H4 (cell line): Measurements from ENCODE around the gene ZFPM1. TPM values are rescaled to one million over a fixed set of nuclear protein-coding genes. Genes with fewer than 3 reads are reported as not detected.
A peak's percentile ranks its signal among the peaks of the same experiment; 100 is the strongest.
"Not testable (repeated sequence)": the region's sequence is repeated elsewhere in the genome, so short reads cannot be mapped to it uniquely, and the experiment has no call there.

Experiments used
- DNase-seq: peaks from one replicate; pipeline ENCODE4 v3.0.0-alpha.2; 2015; ENCODE audit warnings: low spot score
- total RNA-seq: library from RNA; depleted of rRNA; stranded (reverse); fragments of >200 nt; shearing (Covaris generic); gene quantifications from 2 replicates; pipeline ENCODE4 v1.2.3, GENCODE V29; 2014

Gene ZFPM1
- total RNA-seq, 1 experiment from 2014 or later = 0.29 TPM

DNA sequence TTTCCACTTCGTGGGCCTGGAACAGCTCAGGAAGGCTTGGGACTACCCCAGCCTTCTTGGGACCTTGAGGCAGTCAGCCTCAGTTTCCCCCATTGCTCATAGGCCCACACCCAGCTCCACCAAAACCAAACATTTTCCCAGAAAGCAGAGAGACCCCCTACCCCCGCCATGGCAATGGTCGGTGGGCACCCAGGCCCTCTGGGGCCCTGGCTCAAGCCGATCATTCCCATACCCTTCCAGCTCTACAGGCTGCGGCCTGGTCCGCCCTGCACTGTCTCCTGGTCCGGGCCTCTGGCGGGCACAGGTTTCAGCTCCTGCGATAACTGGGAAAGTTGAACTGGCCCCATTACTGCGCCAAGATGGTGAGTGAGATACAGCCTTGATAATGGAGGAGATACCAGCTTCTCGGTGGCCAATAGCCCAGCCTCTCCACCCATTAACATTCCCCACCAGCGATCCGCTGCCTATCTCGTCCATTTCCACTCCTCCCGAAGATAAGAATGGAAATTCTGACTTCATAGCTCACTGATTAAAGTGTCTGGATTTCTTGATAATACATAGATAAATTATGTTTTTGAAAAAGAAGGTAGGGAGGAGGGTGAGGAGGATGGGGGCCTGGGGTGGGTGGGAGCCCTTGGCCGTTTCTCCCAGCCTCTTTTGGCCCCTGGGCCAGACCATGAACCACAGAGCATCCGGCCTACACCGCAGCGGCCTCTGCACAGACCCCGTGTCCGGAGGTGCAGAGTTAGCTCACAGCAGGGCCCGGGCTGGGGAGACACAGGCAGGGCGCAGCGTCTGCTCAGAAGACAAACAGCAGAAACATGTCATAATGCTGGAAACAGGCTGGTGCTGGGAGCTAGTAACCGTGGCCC, 11.6 kb downstream of the ZFPM1 start:
- DNase-seq = no peak

DNA sequence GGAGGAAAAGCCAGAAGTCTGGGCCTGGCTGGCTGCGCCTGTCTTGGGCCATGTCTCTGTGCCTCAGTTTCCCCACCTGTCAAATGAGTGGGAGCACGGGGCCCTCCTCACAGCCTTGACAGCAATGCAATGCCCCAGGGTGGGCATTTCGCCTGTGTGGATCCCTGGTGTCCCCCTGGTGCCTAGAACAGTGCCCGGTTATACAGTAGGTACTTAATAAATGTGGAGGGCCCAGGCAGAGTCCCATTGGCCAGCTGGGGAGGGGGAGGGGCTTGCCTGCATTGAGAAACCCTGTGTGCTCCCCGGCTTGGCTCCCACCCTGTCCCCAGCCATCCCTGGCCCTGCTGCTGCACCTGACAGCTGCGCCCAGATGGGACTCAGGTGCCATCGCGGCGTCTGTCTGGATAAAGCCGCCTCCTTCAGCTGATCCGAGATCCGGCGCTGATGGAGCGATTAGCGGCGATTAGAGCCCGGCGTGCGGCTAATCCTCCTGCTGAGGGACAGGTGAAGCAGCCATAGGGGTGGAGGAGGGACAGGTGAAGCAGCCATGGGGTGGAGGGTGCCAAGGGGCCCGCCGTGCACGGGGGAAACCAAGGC, 12.4 kb downstream of the ZFPM1 start:
- DNase-seq = no peak

DNA sequence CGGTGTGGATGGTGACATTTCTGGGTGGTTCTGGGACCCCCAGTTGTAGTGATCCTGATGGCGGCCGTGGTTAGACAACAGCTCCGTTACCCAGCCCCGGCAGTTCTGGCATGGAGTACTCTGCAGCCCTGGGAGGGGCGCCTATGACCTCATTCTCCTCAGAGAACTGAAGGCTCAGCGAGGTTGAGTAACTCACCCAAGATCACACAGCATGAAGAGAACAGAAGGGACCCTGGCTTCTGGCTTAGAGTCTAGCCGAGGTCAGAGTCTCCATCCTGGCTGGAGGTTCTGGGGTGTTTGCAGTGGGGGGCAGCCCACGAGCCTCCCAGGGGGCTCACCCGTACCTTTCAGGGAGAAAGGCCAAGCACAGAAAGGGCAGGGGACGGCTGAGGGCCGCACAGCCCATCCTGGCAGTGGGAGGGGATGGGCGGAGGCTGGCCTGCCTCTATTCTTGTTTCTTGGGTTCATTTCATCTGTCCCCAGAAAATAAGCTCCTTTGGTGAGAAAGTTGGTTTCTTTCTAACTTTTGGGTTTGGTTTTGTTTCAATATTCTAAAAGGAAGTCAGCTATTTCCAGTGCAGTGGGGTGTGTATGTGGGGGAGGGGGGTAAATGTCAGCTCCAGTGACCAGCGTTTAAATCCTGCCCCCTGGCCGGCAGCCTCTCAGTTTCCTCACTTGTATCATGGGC, 13.2 kb downstream of the ZFPM1 start:
- DNase-seq = no peak

DNA sequence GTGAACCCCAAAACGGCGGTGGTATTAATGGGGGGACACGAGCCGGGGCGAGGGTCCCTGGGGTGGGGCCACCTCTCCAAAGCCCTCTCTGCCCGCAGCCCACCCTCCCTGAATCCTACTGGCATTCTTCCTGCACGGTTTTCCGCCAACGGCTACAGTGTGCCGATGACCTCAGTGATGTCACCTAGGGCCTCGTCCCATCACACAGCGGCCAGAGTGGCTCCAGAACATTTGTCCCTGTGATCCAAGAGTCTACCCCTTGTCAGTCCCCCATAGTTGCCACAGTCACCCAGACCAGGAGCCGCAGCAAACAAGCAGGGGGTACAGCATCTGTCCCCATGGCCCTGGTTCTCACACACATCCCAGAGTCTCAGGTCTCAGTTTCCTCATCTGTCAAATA, 13.9 kb downstream of the ZFPM1 start:
- no peak for DNase-seq

DNA sequence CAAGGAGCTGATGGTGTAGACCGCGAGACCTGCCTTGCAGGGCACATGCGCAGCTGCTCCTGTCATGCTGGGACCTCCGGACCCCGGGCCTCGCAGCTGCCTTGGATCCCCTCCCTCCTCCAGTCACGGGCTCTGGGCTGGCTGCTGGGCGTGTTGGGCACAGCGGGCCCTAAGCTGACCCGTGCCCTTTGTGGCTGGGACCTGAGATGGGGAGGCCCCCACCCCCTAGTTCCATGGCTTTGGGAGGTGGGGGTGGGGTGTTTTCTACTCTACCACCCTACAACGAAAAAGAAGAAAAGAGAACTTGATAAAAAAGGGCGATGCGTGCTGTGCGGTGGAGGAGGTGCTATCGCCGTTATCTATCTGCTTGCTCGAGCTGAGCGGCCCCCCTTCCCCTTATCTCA, 14.5 kb downstream of the ZFPM1 start:
- DNase-seq = no peak

DNA sequence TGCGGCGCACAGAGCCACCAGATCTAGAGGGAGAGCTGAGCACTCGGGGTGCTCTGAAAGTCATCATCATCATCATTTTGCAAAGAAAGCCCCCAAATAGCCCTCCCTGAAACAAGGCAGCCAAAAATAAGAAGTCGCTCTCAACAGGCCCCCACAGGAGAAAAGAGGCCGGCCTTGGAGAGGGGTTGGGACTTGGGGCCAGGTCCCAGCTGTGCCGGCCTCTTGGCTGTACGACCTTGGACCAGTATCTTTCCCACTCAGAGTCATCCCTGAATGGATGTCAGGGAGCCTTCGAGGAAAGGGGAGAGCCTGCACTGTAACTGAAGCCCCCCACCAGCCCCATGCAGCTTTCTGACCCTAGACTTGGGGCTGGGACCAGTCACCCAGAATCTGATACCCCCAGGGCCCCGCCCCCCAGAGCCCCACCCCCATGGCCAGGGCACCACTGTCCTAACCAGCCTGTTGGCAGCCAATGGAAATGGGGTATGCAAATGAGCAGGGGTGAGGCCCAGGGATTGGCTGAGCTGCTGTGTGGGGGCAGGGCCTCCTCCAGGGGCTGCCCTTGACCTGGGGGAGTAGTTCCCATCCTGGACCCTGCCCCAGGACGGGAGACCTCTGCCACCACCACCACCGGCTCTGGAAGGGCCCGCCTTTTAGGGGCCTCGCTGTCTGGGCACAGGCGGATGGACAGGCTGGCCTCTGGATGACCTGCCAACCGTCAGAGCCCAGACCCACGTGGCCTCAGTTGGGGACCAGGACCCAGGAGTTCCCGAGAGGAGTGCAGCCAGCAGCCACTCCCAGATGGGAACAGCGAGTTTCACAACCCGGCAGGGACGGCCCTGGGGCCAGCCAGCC, 15.4 kb downstream of the ZFPM1 start:
- peak; percentile 49 for DNase-seq

DNA sequence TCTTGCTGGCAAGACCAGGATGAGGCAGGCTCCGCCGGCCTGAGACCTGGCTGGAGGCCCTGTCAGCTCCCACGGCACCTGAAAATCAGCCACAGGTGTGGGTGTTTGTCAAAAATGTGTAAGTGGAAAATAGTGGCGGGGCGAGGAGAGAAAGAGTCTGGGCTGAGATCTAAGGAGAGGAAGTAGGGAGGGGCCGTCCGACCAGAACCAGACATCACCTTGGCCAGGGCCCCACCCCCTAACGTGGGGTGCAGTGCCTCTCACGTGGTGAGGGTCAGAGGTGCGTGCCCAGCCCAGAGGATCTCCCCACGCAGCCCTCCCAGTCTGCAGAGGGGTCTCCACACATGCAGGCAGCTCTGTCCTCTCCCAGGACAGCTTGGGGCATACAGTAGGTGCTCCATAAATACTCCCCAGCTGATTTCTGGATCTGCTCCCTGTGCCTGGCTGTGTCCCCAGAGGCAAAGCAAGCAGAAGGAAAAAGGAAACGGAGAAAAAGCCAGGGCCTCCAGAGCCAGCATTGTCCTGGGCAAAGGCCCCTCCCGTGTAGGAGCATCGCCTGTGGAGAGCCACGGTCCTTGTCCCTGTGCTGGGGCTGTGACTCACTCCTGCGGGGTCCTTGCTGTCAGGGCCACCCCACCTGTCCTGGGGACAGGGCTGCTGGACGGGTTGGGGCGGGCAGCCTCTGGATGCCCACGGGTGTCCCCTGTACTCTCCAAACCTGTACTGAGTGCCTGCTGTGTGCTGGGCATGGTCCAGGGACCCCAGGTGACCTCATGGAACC, 16.7 kb downstream of the ZFPM1 start:
- DNase-seq = no peak

DNA sequence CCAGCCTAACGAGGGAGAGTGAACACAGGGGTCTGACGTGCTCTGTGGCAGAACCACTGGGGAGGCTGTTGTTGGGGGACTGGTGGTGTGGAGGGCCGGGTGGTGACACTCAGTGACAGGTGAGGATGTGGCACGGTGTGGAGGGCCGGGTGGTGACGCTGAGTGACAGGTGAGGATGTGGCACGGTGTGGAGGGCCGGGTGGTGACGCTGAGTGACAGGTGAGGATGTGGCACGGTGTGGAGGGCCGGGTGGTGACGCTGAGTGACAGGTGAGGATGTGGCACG, 17.3 kb downstream of the ZFPM1 start:
- DNase-seq = not testable (repeated sequence)

DNA sequence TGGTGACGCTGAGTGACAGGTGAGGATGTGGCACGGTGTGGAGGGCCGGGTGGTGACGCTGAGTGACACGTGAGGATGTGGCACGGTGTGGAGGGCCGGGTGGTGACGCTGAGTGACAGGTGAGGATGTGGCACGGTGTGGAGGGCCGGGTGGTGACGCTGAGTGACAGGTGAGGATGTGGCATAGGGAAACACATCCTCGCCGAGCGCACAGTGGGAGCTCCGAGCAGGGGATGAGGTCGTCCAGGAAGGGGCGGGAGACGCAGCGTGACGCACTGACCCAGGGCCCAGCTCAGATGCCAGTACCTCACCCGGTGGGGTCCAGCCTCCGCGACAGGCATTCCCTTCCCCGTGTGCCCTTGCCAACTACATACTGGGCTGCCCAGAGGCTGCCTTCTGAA, 17.6 kb downstream of the ZFPM1 start:
- DNase-seq = not testable (repeated sequence)

DNA sequence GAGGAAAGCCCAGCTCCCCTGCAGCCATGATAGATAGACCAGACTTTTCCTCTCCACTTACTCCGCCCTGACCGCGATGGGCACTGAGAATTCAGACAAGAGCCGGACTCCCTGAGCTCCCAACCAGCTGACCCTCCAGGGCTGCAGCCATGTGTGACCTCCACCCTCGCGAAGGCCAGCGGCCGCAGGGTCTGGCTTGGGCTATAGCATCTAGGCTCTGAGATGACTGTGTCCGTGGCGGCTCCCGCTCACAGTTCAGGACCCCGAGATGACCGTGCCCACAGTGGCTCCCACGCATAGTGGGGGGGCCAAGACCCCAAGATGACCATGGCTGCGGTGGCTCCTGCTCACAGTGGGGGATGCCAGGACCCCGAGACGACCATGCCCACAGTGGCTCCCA, 18.0 kb downstream of the ZFPM1 start:
- no peak for DNase-seq

DNA sequence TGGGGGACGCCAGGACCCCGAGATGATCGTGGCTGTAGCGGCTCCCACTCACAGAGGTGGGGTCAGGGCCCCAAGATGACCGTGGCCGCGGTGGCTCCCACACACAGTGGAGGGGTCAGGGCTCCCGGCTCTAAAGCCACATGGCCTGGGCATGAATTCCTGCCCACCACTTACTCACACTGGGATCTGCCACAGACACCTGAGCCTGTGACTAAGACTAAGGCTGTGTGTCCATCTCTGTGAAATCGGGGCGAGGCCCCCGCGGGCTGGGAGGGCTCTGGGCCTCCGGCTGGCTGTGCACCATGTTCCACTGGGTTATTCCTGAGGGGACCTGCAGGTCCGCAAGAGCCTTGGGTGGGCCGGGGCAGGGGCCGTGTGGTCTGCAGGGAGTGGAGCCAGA, 18.5 kb downstream of the ZFPM1 start:
- DNase-seq = no peak

DNA sequence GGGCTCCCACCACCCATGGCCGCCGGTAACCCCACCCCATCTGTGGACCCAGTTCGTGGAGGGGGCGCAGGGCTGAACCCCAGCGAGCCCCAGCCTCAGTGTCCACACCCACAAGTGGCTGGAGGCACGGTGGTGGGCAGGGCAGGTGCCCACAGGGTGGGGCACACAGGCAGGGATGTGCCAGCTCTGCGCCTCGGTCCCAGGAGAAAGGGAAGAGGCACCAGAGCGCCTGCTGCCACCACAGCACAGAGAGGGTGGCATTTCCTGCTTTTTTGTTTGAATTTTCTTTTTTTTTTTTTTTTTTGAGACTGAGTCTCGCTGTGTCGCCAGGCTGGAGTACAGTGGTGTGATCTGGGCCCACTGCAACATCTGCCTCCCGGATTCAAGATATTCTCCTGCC, 19.0 kb downstream of the ZFPM1 start:
- no peak for DNase-seq

DNA sequence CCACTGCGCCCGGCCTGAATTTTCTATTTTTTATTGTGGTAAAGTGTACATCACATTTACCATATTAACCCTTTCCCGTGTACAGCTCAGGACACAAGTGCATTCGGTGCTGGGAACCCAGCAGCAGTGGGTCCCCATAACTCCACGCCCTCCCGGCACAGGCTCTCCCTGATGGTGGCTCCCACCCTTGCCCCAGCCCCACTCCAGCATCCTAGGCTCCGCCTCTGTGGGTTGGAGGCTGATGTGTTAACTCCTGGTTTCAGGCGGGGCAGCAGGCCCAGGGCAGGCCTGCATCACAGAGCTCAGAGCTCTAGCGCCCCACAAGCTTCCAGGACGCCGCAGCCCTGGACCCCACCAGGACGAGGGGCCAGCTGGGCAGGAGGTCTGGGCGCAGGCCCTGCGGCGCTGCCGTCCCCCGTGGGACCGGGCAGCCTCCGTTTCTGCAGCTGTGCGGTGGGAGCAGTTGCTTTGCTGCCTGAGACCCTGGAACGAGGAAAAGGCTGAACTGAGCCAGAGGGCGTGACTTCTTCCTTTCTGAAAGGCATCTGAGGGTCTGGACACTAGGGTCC, 19.6 kb downstream of the ZFPM1 start:
- DNase-seq = no peak

DNA sequence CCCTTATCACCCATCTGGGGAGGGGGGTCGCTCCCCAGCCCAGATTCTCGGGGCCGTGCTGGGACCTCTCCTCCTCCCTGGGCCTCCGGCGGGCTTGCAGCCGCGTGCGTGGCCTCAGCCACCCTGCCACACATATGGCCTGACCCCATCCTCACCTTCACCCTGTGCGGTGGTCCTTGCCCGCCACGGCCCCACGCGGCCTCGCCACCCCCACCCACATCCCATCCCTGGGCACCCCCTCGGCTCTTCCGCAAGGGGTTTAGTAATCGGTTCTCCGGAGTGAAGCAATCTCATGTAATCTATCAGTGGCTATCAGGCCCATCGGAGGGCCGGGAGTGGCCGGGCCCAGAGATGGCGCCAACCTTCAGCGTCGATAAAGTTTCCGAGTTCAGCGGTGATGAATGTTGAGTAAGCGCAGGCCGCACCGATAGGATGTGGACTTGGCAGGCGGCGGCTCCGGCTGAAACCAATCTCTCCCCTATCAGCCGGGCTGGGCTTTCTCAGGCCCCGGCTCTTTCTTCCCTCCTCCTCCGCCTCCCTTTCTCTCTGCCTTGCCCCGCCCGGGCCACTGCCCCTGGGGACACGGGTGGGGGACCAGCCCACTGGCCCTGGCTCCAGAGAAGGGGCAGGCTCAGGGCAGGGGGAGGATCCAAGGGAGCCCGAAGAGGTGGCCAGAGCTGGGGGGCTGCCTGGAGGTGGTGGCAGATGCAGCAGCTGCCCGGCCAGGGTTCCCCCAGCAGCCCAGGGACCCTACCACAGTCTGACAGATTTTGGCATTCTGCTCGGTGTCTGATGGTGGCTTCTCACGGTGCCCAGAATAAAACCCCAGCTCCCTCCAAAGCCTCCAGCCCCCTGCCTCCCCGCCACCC, 20.8 kb downstream of the ZFPM1 start:
- no peak for DNase-seq

DNA sequence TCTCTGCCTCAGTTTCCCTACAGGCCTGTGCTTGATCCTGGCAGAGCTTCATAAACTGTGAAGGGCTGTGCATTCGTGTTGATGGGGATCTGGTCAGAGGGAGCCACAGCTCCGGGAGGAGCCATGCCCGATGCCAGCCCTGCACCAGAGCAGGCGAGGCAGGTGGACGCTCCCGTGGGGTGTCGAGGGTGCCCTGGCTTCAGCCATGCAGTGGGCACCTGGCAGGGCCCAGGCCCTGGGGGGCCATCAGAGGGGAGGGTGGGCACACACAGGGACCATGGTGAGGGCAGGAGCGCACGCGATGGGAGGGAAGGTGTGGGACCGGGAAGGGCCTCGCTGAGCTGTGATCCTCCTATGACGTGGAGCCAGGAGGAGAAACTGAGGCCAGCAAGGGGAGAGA, 22.0 kb downstream of the ZFPM1 start:
- DNase-seq = no peak

DNA sequence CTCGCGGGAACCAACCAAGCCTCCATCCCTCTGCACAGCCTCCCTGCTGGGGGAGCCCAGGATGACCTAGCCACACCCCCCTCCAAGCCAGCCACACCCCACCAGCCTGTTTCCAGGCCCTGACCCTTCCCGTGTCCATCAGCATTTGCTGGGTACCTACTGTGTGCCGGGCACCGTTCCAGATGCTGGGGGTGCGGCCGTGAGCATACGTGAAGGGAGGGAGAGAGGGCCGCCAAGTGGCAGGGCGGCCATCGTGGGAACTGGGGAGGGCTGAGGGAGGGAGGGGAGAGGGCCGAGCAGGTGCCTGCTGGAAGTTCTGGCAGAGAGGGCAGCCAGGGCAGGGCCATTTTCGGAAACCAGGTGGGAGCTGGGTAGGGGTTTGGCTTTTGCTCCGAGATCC, 23.1 kb downstream of the ZFPM1 start:
- DNase-seq = no peak

DNA sequence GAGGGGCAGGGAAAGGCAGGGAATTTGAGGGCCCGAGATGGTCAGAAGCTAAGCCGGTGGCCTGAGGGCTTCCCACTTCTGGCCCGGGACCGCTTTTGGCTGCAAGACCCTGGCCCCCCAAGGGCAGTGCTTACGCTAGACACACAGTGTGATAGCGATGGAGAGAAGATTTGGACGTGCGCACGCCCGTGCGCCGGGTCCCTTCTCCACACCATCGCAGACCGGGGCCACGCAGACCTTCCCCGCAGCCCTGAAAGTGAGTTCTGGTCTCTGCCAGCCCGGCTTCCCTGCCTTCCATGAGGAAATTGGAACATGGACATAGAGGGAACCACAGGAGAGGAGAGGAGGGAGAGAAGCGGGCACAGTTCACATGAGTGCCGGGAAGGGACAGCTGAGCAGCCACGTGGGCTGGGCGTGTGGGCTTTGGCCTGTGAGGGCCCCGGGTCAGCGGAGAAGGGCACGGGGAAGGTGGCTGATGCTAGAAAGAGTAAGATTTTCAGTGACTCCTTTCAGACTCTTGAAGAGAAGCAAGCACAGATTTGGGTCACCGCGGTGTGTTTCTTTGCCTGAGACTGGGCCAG, 23.8 kb downstream of the ZFPM1 start:
- DNase-seq = no peak

DNA sequence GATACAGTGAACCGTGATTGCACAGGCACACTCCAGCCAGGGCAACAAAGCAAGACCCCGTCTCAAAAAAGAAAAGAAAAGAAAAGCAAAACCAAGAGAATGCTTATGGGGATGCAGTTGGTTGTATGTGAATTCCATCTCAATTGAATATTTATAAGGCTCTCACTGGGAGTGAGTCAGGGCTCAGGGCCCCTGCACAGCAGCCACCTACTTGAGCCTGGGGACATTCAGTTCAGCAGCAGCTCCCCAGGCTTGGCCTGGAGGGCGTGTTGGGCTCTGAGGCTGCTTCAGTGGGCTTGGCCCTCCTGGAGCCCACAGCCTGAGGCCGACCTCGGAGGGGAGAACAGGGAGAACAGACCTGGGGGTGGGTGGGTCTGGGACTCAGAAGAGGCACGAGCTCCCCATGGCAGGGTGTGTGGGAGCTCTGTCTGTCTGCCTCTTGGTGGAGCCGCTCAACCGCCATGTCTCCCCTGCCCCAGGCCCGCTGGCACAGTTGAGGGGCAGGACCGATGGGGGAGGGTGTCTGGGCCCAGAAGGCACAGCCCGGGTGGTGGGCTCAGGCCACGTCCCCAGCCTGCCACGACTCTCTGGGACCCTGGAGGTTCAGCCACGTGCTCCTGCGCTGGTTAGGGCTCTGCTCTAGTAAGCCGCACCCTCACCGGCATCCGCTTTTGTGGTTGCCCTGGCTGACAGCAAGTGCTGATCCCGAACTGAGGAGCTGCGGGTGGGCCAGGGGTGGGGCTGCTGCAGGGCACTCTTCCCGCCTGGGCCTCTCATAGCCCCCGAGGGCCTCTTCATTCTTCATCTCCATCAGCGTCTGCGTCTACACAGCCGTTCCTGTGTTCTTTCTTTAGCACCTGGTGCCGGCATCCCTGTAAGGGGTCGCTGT, 24.8 kb downstream of the ZFPM1 start:
- DNase-seq = no peak
